Prostate gland (tissue), 2 donors: ENCODE results near the gene GRAMD2A. TPM values are rescaled to one million over a fixed set of nuclear protein-coding genes. Genes with fewer than 3 reads are reported as not detected.
A peak's percentile ranks its signal among the peaks of the same experiment; 100 is the strongest.

Source experiments
- DNase-seq: peaks from one replicate; pipeline ENCODE4 v3.0.0-alpha.2; 2019; ENCODE audit warnings: low spot score
- H3K27ac ChIP-seq, 2 donors: fragments of 200-600 bp; sonication (generic); 2 replicates each; pipeline ENCODE4 v1.5.1; 2017 to 2019
- H3K27me3 ChIP-seq: fragments of 200-600 bp; sonication (generic); replicated peaks from 2 replicates; pipeline ENCODE4 v1.5.1; 2019; ENCODE audit not compliant: insufficient read depth
- H3K36me3 ChIP-seq, 2 donors: fragments of 200-600 bp; sonication (generic); 1 replicate in 1 of 2; 2 replicates in 1 of 2; pipeline versions ENCODE4 v1.5.1 to v1.8.1; 2017 to 2019
- H3K4me1 ChIP-seq: fragments of 200-600 bp; sonication (generic); replicated peaks from 2 replicates; pipeline ENCODE4 v1.5.1; 2019
- H3K4me3 ChIP-seq, 2 donors: fragments of 200-600 bp; sonication (generic); 2 replicates each; pipeline ENCODE4 v1.5.1; 2017 to 2019
- H3K9me3 ChIP-seq: fragments of 200-600 bp; sonication (generic); 2 replicates; pipeline ENCODE4 v1.5.1; 2017
- CTCF ChIP-seq, 4 experiments: fragments of 200-600 bp in 2 of 4; fragments of 450-650 bp in 2 of 4; sonication (generic) in 2 of 4; IDR thresholded peaks; 1 replicate in 3 of 4; 2 replicates in 1 of 4; pipeline ENCODE4 v1.5.1; 2016 to 2019; ENCODE audit warnings: antibody characterized with exemption in 4 of 4, mild to moderate bottlenecking in 2 of 4, moderate library complexity in 2 of 4
- POLR2A ChIP-seq: fragments of 450-650 bp; IDR thresholded peaks from one replicate; pipeline ENCODE4 v1.6.1; 2016; ENCODE audit warnings: antibody characterized with exemption, mild to moderate bottlenecking
- POLR2AphosphoS5 ChIP-seq: sonication (generic); formaldehyde crosslinking; IDR thresholded peaks from one replicate; pipeline ENCODE4 v1.6.1; 2017; ENCODE audit warnings: antibody characterized with exemption
- WGBS: methylation state at CpG from one replicate; pipeline ENCODE4 v1.1.5; 2018; 5-methylcytosine and 5-hydroxymethylcytosine counted together
- intact Hi-C: fragments of 100-400 bp; cut with DNase I; formaldehyde crosslinking; loops from one replicate; pipeline ENCODE4 v1.14.2; 2022
- total RNA-seq, 2 donors: library from RNA; depleted of rRNA; stranded (reverse); fragments of >200 nt; gene quantifications; one replicate each; pipeline ENCODE4 v1.1.0, GENCODE V29; 2016

GRAMD2A gene
- total RNA-seq, 2 donors from 2014 or later = 4.3 to 6.4 TPM

DNA sequence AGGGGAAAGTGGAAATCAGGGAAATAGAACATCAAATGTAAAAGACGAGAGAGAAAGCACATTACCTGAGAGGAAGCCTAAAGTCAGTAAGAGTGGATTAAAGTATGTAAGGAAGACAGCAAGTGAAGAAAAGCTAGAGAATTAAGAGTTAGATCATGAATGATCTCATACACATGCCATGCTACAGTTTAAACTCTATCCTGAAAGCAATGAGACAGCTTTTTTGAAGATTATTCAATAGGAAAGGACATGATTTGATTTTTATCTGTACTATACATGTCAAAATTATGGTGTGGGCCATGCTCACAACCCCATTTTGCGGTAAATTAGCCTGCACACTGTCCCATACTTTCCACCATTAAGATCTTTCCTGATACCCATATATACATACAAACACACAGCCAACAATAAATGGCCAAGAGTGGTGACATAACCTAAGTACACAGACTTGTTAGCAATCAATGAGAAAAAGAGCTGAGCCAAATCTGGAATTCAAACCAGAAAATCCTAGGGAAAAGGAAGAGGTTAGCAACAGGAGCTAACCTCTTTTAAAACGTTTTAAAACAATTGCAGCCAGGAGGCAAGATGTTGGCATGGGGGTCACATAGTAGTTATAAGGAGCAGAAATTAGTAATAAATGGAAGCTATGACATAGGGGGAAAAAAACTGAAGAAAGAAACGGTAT, 84.1 kb downstream of the GRAMD2A start:
- peak overlapping the region in 1 of 2 donors; percentile 27 for H3K27ac ChIP-seq
- H3K36me3 ChIP-seq = no peaks in the 10 kb centered on the region
- 53% methylated on average over 4 of the region's 4 CpGs for WGBS
- no peak overlapping the region for H3K4me3 ChIP-seq
- no peaks in the 10 kb centered on the region for H3K9me3 ChIP-seq
- H3K4me1 ChIP-seq = peaks cover 7% of the 10 kb centered on the region
- no peak for TF ChIP-seq POLR2A
- TF ChIP-seq POLR2AphosphoS5 = no peak
- no peak for TF ChIP-seq CTCF (IDR thresholded peaks at IDR 0.05)
- H3K27me3 ChIP-seq = no peaks in the 10 kb centered on the region
- intact Hi-C loops = loop anchor here (10.0 kb wide), 1 partner anchor 111 kb away; no protein-coding TSS in a partner anchor
- no peak for DNase-seq

GRCh38 chr15:72112805-72113204, 84.8 kb downstream of the GRAMD2A start:
- Histone ChIP-seq H3K4me3 (no peak overlapping the region), H3K27ac (no peak overlapping the region), H3K36me3 (no peaks in the 10 kb centered on the region), H3K9me3 (no peaks in the 10 kb centered on the region), H3K4me1 (peaks cover 7% of the 10 kb centered on the region), H3K27me3 (no peaks in the 10 kb centered on the region)
- TF ChIP-seq CTCF (IDR thresholded peaks at IDR 0.05) = no peak
- TF ChIP-seq POLR2A = no peak
- DNase-seq = no peak
- intact Hi-C loops = loop anchor here (10.0 kb wide), 1 partner anchor 112 kb away; no protein-coding TSS in a partner anchor

GRCh38 chr15:72112116-72112515, 85.5 kb downstream of the GRAMD2A start:
- no peak for DNase-seq
- Histone ChIP-seq H3K27me3 (no peaks in the 10 kb centered on the region), H3K9me3 (no peaks in the 10 kb centered on the region), H3K27ac (no peak overlapping the region), H3K4me1 (peaks cover 7% of the 10 kb centered on the region), H3K36me3 (no peaks in the 10 kb centered on the region), H3K4me3 (no peak overlapping the region)
- WGBS = 22% methylated on average over 2 of the region's 2 CpGs
- intact Hi-C loops = loop anchor here (10.0 kb wide), 1 partner anchor 113 kb away; no protein-coding TSS in a partner anchor
- TF ChIP-seq POLR2AphosphoS5 (no peak), CTCF (IDR thresholded peaks at IDR 0.05) (no peak), POLR2A (no peak)

DNA sequence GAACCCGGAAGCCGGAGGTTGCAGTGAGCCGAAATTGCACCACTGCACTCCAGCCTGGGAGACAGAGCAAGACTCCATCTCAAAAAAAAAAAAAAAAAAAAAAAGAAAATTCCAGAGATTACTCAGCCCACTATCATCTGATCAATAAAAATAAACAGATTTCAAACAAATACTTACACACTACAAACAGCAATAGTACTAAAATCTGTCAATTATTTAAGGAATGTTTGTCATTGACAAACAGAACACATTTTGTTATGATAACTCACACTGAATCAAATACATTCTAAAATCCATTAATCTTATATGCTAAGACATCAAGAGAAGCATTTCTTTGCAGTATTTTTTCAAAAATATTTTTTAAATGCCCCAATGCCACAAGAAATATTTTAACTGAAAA, 87.2 kb downstream of the GRAMD2A start:
- Histone ChIP-seq H3K4me3 (no peak overlapping the region), H3K27me3 (no peaks in the 10 kb centered on the region), H3K27ac (no peak overlapping the region), H3K4me1 (peaks cover 7% of the 10 kb centered on the region), H3K36me3 (no peaks in the 10 kb centered on the region), H3K9me3 (no peaks in the 10 kb centered on the region)
- no peak for DNase-seq
- TF ChIP-seq POLR2A = no peak
- TF ChIP-seq POLR2AphosphoS5 = no peak
- TF ChIP-seq CTCF (IDR thresholded peaks at IDR 0.05) = no peak
- WGBS = 93% methylated on average over 3 of the region's 3 CpGs
- intact Hi-C loops = loop anchor here (10.0 kb wide), 1 partner anchor 114 kb away; no protein-coding TSS in a partner anchor

Other genes with a start within 250 kb of the GRAMD2A start
- 100 to 1,000 TPM in 1 of 2 donors, 10 to 100 TPM in 1; 29.4 to 252 TPM for gene MYO9A, start 79.6 kb downstream of the GRAMD2A start, total RNA-seq
- gene SENP8, start 79.4 kb downstream of the GRAMD2A start, total RNA-seq = 1 to 10 TPM; 3.3 to 5.9 TPM
- 100 to 1,000 TPM; 470 to 513 TPM for gene PKM, start 33.4 kb upstream of the GRAMD2A start, total RNA-seq
- gene PARP6, start 74.8 kb upstream of the GRAMD2A start, total RNA-seq = 10 to 100 TPM; 34.4 to 85.8 TPM
- 1 to 10 TPM; 3.7 to 7.3 TPM for gene CELF6, start 122.4 kb upstream of the GRAMD2A start, total RNA-seq
- gene HEXA, start 178.2 kb upstream of the GRAMD2A start, total RNA-seq = 100 to 1,000 TPM in 1 of 2 donors, 10 to 100 TPM in 1; 78.1 to 176 TPM
- gene TMEM202, start 200.5 kb upstream of the GRAMD2A start, total RNA-seq = not detected